C4-2B (cell line): ENCODE results near the gene FBF1.

Source experiments
- H3K27ac ChIP-seq: fragments of 450-650 bp; 2 replicates; pipeline ENCODE4 v1.5.1; 2017
- CTCF ChIP-seq: fragments of 450-650 bp; conservative IDR thresholded peaks from 2 replicates; pipeline ENCODE4 v1.5.1; 2017; ENCODE audit warnings: mild to moderate bottlenecking
- ZFX ChIP-seq: fragments of 450-650 bp; IDR thresholded peaks from 2 replicates; pipeline ENCODE4 v1.6.1; 2017

The FBF1 gene

GRCh38 chr17:75881678-75882454, 59.0 kb downstream of the FBF1 start:
- TF ChIP-seq CTCF (no peak), ZFX (no peak)
- no peak overlapping the region for H3K27ac ChIP-seq

GRCh38 chr17:75880266-75880665, 60.6 kb downstream of the FBF1 start:
- TF ChIP-seq ZFX (no peak), CTCF (no peak)
- H3K27ac ChIP-seq, result no peak overlapping the region

- peak within 1 kb of the TSS; percentile 57 for H3K27ac ChIP-seq
- TF ChIP-seq ZFX, result 0 out of 2 replicates have a peak, but pooled peaks have one; percentile 48
- peak; percentile 63; the same call in 1 of the 2 replicates for TF ChIP-seq CTCF
These were observed 62.5 kb downstream of the FBF1 start, which contains the start of gene TRIM47 for GRCh38 chr17:75878174-75878998. Gene TRIM47 (minus strand): TSS chr17:75878581. CDS start chr17:75878548, 33 bp downstream.

GRCh38 chr17:75877752-75878173, 63.1 kb downstream of the FBF1 start:
- H3K27ac ChIP-seq, result peak overlapping the region; percentile 57
- TF ChIP-seq ZFX (peak; percentile 75; the same call in 1 of the 2 replicates), CTCF (peak; percentile 84)

GRCh38 chr17:75876938-75877751, 63.7 kb downstream of the FBF1 start:
- TF ChIP-seq ZFX (no peak), CTCF (no peak)
- H3K27ac ChIP-seq, result peak overlapping the region; percentile 57

GRCh38 chr17:75876190-75876937, 64.5 kb downstream of the FBF1 start:
- H3K27ac ChIP-seq, result peak overlapping the region; percentile 57; the same call in 1 of the 2 replicates
- TF ChIP-seq CTCF (no peak), ZFX (no peak)
